ENCODE results near the gene LYPD8.
"Not testable (repeated sequence)": the region's sequence is repeated elsewhere in the genome, so short reads cannot be mapped to it uniquely, and the experiment has no call there.

DNA sequence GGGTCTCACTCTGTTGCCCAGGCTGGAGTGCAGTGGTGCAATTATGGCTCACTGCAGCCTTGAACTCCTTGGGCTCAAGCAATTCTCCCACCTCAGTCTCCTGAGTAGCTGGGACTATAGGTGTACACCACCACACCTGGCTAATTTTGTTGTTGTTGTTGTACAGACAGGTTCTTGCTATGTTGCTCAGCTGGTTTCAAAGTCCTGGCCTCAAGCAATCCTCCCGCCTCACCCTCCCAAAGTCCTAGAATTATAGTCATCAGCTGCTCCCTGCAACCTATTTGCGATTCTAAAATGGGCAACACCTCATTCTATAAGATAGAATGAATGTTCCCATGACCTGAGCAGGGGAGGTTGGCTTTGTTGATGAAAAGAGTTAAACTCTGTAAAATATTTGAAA is 33.8 kb upstream of the LYPD8 start:
- TF ChIP-seq HNRNPH1 (optimal IDR thresholded peaks at IDR 0.05; ENCODE audit: low read depth, low read length); POLR2A (conservative IDR thresholded peaks at IDR 0.05): not testable (repeated sequence)

Measured in K562 (cell line).